RPMI7951 (cell line): Measurements from ENCODE around the gene GLDC. TPM values are rescaled to one million over a fixed set of nuclear protein-coding genes. Genes with fewer than 3 reads are reported as not detected.
"Not testable (repeated sequence)": the region's sequence is repeated elsewhere in the genome, so short reads cannot be mapped to it uniquely, and the experiment has no call there.

Experiments used
- DNase-seq: peaks from one replicate; pipeline ENCODE4 v3.0.0-alpha.2; 2012; ENCODE audit warnings: low read depth
- total RNA-seq: library from RNA; depleted of rRNA; stranded (reverse); fragments of >200 nt; shearing (Covaris generic); gene quantifications from 2 replicates; pipeline ENCODE4 v1.2.3, GENCODE V29; 2014

Gene GLDC
- total RNA-seq, 1 experiment from 2014 or later = 2.0 TPM

- DNase-seq = peak; percentile 97
Observed at GRCh38 chr9:6566409-6567139, 79.0 kb downstream of the GLDC start.

GRCh38 chr9:6565312-6565711 lies 80.2 kb downstream of the GLDC start:
- DNase-seq = peak; percentile 10

- no peak for DNase-seq
Observed at GRCh38 chr9:6564868-6565267, 80.7 kb downstream of the GLDC start.

GRCh38 chr9:6564360-6564759 lies 81.2 kb downstream of the GLDC start:
- no peak for DNase-seq

GRCh38 chr9:6562871-6563430 lies 82.6 kb downstream of the GLDC start:
- DNase-seq = no peak

GRCh38 chr9:6562201-6562600 lies 83.3 kb downstream of the GLDC start:
- no peak for DNase-seq

GRCh38 chr9:6557883-6558616 lies 87.5 kb downstream of the GLDC start:
- no peak for DNase-seq

GRCh38 chr9:6553866-6554265 lies 91.7 kb downstream of the GLDC start:
- DNase-seq = no peak

- peak; percentile 72 for DNase-seq
Observed at GRCh38 chr9:6552498-6553121, 92.9 kb downstream of the GLDC start.

- peak; percentile 89 for DNase-seq
Observed at GRCh38 chr9:6552033-6552432, 93.5 kb downstream of the GLDC start.

GRCh38 chr9:6551136-6551535 lies 94.4 kb downstream of the GLDC start:
- DNase-seq = peak; percentile 41

- no peak for DNase-seq
Observed at GRCh38 chr9:6549106-6549800, 96.3 kb downstream of the GLDC start.

GRCh38 chr9:6545017-6545691 lies 100.4 kb downstream of the GLDC start:
- no peak for DNase-seq

GRCh38 chr9:6543204-6543603 lies 102.3 kb downstream of the GLDC start:
- DNase-seq = no peak

GRCh38 chr9:6542617-6543016 lies 102.9 kb downstream of the GLDC start:
- DNase-seq = not testable (repeated sequence)

- peak; percentile 28 for DNase-seq
Observed at GRCh38 chr9:6538666-6539071, 106.9 kb downstream of the GLDC start.

- no peak for DNase-seq
Observed at GRCh38 chr9:6535594-6535993, 109.9 kb downstream of the GLDC start.

GRCh38 chr9:6525326-6526045 lies 120.0 kb downstream of the GLDC start:
- no peak for DNase-seq

GRCh38 chr9:6522263-6522662 lies 123.3 kb downstream of the GLDC start:
- DNase-seq = no peak

GRCh38 chr9:6512085-6512657 lies 133.4 kb downstream of the GLDC start:
- no peak for DNase-seq
